ENCODE data around the gene TP53BP2. TPM values are rescaled to one million over a fixed set of nuclear protein-coding genes. Genes with fewer than 3 reads are reported as not detected.

TP53BP2 gene
- total RNA-seq, 1 experiment from 2014 or later = 32.0 TPM

GRCh38 chr1:223755432-223755792, 90.3 kb downstream of the TP53BP2 start:
- H3K4me1 ChIP-seq (ENCODE audit: insufficient read depth, low read length) = no peaks in the 10 kb centered on the region
- no peak overlapping the region for H3K27ac ChIP-seq (ENCODE audit: low read length)
- TF ChIP-seq EZH2 (IDR thresholded peaks at IDR 0.05; ENCODE audit: low read length, unreplicated experiment) = no peak
- TF ChIP-seq EZH2phosphoT487 (IDR thresholded peaks at IDR 0.05; ENCODE audit: borderline replicate concordance, low read length) = no peak
- TF ChIP-seq CTCF (conservative IDR thresholded peaks at IDR 0.05; ENCODE audit: low read depth, low read length) = no peak
- DNase-seq (no peak), ATAC-seq (no peak)
- no TSS peak for BruUV-seq (replicated peaks)
- no peaks in the 10 kb centered on the region for H3K9me2 ChIP-seq (replicated peaks; ENCODE audit: low read length)
- no peak overlapping the region for H3K9ac ChIP-seq (ENCODE audit: low read length)
- intact Hi-C loops (cut with micrococcal nuclease) = no loop called here
- no peaks in the 10 kb centered on the region for H3F3A ChIP-seq (ENCODE audit: low read length, unreplicated experiment)
- H3K4me2 ChIP-seq (ENCODE audit: low read length) = no peak overlapping the region
- H3K36me3 ChIP-seq (ENCODE audit: low read depth, low read length) = peaks cover 99% of the 10 kb centered on the region
- H3K4me3 ChIP-seq (ENCODE audit: low read length) = no peak overlapping the region
- ChIA-PET POLR2A (ENCODE audit: unreplicated experiment) (no interaction called here), CTCF (no interaction called here)
- no peak overlapping the region for H2AFZ ChIP-seq (ENCODE audit: low read length)
- H4K20me1 ChIP-seq (ENCODE audit: low read length) = no peaks in the 10 kb centered on the region
- no peaks in the 10 kb centered on the region for H3K79me2 ChIP-seq (ENCODE audit: low read length)
- H3K9me3 ChIP-seq (ENCODE audit: low read length) = no peaks in the 10 kb centered on the region
- H3K27me3 ChIP-seq (ENCODE audit: low read length) = no peaks in the 10 kb centered on the region

- Histone ChIP-seq H3K36me3 (ENCODE audit: low read depth, low read length) (peaks cover 99% of the 10 kb centered on the region), H4K20me1 (ENCODE audit: low read length) (no peaks in the 10 kb centered on the region), H3K9me3 (ENCODE audit: low read length) (no peaks in the 10 kb centered on the region), H3K9me2 (replicated peaks; ENCODE audit: low read length) (no peaks in the 10 kb centered on the region), H2AFZ (ENCODE audit: low read length) (no peak overlapping the region), H3K9ac (ENCODE audit: low read length) (no peak overlapping the region), H3K79me2 (ENCODE audit: low read length) (peaks cover 4% of the 10 kb centered on the region; the same call in 1 of the 2 replicates), H3K4me2 (ENCODE audit: low read length) (no peak overlapping the region), H3K27ac (ENCODE audit: low read length) (no peak overlapping the region), H3F3A (ENCODE audit: low read length, unreplicated experiment) (no peaks in the 10 kb centered on the region), H3K27me3 (ENCODE audit: low read length) (no peaks in the 10 kb centered on the region), H3K4me3 (ENCODE audit: low read length) (no peak overlapping the region), H3K4me1 (ENCODE audit: insufficient read depth, low read length) (no peaks in the 10 kb centered on the region)
- intact Hi-C loops (cut with micrococcal nuclease) = no loop called here
- TF ChIP-seq CTCF (conservative IDR thresholded peaks at IDR 0.05; ENCODE audit: low read depth, low read length) = no peak
- TF ChIP-seq EZH2 (IDR thresholded peaks at IDR 0.05; ENCODE audit: low read length, unreplicated experiment) = no peak
- no peak for TF ChIP-seq EZH2phosphoT487 (IDR thresholded peaks at IDR 0.05; ENCODE audit: borderline replicate concordance, low read length)
- DNase-seq (no peak), ATAC-seq (no peak)
- POLR2A ChIA-PET (ENCODE audit: unreplicated experiment) = no interaction called here
- no TSS peak for BruUV-seq (replicated peaks)
- CTCF ChIA-PET = no interaction called here
These were observed 90.9 kb downstream of the TP53BP2 start for GRCh38 chr1:223754681-223755431.

- no peaks in the 10 kb centered on the region for H3F3A ChIP-seq (ENCODE audit: low read length, unreplicated experiment)
- H3K79me2 ChIP-seq (ENCODE audit: low read length) = peaks cover 11% of the 10 kb centered on the region; the same call in 1 of the 2 replicates
- no peak overlapping the region for H3K27ac ChIP-seq (ENCODE audit: low read length)
- H3K4me1 ChIP-seq (ENCODE audit: insufficient read depth, low read length) = peaks cover 9% of the 10 kb centered on the region
- intact Hi-C loops (cut with micrococcal nuclease) = no loop called here
- peaks cover 94% of the 10 kb centered on the region for H3K36me3 ChIP-seq (ENCODE audit: low read depth, low read length)
- TF ChIP-seq EZH2 (IDR thresholded peaks at IDR 0.05; ENCODE audit: low read length, unreplicated experiment) (no peak), EZH2phosphoT487 (IDR thresholded peaks at IDR 0.05; ENCODE audit: borderline replicate concordance, low read length) (no peak), CTCF (conservative IDR thresholded peaks at IDR 0.05; ENCODE audit: low read depth, low read length) (no peak)
- no peaks in the 10 kb centered on the region for H3K9me3 ChIP-seq (ENCODE audit: low read length)
- H3K9ac ChIP-seq (ENCODE audit: low read length) = no peak overlapping the region
- H3K9me2 ChIP-seq (replicated peaks; ENCODE audit: low read length) = no peaks in the 10 kb centered on the region
- no peaks in the 10 kb centered on the region for H3K27me3 ChIP-seq (ENCODE audit: low read length)
- H3K4me2 ChIP-seq (ENCODE audit: low read length) = no peak overlapping the region
- no TSS peak for BruUV-seq (replicated peaks)
- CTCF ChIA-PET = no interaction called here
- no peak overlapping the region for H2AFZ ChIP-seq (ENCODE audit: low read length)
- no peak for ATAC-seq
- H3K4me3 ChIP-seq (ENCODE audit: low read length) = no peak overlapping the region
- POLR2A ChIA-PET (ENCODE audit: unreplicated experiment) = no interaction called here
- no peak for DNase-seq
- H4K20me1 ChIP-seq (ENCODE audit: low read length) = peaks cover 3% of the 10 kb centered on the region; the same call in 1 of the 2 replicates
These were observed 92.8 kb downstream of the TP53BP2 start for GRCh38 chr1:223752721-223753515.

All from PC-3 (cell line).